ENCODE results near the gene FBXW5.

Gene FBXW5

GRCh38 chr9:136977649-136978072, 33.1 kb upstream of the FBXW5 start:
- no peak for DNase-seq (ENCODE audit: low read depth)

DNA sequence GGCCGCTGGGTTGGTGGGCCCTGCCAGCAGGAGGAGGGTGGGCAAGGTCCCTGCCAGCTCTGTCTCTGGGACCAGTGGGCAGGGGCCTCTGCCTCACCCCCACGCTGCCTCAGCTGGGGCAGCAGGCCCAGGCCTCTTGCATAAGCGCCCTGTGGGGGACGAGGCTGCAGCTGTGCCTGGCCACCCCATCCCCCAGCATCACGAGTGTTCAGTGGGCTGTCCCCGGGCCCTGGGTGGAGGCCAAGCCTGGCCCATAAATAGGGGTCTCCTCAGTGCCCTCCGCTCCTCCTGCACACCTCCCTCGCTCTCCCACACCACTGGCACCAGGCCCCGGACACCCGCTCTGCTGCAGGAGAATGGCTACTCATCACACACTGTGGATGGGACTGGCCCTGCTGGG, 32.7 kb upstream of the FBXW5 start, which contains the start of gene PTGDS:
PTGDS (plus strand) TSS at position 282 of the 400 bp plus-strand sequence; CDS start at position 357, 75 bp downstream.
- no peak for DNase-seq (ENCODE audit: low read depth)

- DNase-seq (ENCODE audit: low read depth), result no peak
Observed at GRCh38 chr9:136975644-136976043, 31.1 kb upstream of the FBXW5 start.

DNA sequence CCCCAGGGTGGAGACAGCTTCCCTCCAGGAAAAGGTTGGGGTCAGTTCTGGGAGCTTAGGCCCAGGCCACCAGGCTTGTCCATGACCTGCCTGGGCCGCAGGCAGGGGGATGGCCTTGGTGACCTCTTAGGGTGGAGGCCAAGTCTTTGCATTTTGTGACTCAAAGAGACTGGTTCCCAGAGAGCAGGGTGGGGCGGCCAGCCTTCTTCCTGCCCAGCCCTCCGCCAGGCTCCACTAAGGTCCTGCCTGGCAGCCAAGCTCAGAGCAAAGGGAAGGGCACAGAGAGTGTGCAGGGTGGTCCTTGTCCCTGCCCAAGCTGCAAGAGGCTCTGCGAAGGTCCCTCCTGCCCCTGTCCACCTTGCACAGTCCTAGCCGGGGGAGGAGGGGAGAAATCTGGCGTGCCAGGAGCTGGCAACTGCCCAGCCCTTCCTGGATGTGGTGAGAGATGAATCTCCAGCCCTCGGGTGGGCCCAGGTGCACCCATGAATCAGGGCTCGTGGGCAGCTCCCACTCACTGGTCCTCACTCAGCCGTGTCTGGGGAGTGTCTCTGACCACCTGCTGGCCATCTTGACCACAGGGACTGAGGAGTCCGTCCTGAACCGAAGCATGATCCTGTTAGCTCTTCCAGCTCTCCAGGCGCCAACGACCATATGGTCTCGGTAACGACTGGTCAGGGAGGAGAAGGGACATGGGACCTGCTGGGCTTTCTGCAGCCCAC, 30.4 kb upstream of the FBXW5 start:
- no peak for DNase-seq (ENCODE audit: low read depth)

DNA sequence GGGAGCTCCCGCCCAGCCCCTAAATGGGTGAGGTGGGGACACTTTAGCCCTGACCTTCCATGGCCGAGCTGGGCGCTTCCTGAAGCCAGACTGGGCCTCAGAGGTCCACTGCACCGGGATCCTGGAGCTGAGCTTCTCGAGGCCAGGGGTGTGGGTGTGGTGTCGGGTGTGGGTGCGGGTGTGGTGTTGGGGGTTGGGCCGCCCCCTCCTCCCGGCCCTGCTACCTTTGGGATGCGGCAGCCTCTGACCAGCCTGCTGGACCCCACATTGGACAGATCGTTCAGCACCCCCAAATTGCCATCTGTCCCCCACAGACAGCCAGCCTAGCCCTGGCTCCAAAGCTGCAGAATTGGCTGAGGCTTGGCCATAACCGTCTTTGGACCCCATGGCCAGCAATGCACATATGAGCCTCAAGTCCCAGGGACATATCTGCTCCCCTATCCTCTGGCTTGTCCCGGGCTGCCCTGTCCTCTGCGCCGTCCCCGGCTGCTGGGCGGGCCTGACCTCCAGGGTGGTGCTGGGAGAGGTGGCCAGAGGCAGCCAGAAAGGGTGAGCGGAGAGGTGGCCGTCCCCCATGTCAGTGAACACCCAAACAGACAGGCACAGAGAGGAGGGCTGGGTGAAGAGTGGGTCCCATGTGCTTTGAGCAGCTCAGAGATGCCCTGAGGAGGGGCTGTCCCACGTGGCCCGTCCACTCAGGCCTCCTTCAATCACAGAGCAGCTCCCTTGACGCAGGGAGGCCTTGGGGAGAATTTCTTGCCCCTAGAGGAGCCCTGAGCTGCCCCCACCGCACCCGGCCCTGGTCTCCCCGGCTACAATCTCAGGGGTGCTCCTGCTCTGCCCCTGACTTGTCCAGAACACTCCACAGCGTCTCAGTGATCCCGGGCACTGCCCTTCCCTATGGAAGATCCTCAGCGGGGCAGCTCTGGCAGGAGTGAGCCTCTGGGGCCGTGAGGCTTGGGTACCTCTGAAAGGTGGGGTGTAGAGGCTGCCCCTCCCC, 29.4 kb upstream of the FBXW5 start:
- no peak for DNase-seq (ENCODE audit: low read depth)

GRCh38 chr9:136972743-136973142, 28.2 kb upstream of the FBXW5 start:
- no peak for DNase-seq (ENCODE audit: low read depth)

- DNase-seq (ENCODE audit: low read depth), result no peak
Observed at GRCh38 chr9:136972335-136972734, 27.8 kb upstream of the FBXW5 start.

DNA sequence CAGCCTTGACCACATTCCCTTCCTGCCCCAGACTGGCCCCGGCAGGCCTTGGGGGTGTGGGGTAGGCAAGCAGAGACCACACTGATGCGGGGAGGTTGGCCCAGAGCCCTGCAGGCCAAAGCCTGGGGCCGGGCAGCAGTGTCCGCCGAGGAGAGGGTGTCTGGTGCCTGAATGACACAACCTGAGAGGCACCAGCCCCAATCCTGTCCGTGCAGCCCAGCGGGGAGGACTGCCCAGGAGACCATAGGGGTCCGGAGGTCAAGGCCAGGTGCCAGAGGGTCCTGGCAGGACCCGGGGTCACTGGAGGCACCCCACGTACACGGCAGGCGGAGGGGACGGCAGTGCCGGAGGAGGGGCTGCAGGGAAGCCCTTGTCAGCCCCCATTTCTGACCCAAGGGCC, 27.2 kb upstream of the FBXW5 start:
- DNase-seq (ENCODE audit: low read depth), result no peak

DNA sequence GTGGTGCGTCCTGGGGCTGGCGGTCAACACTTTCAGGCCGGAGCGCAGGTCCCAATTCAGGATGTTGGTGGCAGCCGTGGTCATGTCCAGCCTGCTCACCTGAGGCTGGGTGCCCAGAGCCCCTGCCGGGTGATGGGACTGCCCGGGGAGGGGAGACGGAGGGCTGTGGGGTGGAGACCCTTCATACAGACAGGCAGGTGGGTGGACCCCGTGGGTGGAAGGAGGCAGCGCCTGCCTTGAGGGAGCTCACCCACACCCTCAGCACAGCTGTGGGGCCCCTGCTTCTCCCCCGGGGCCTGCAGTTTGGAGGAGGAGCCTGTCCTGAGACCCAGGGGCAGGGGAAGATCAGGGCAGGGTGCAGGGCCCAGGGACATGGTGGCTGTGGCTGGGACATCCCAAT, 25.8 kb upstream of the FBXW5 start:
- DNase-seq (ENCODE audit: low read depth), result no peak

- no peak for DNase-seq (ENCODE audit: low read depth)
Observed at GRCh38 chr9:136969774-136970173, 25.2 kb upstream of the FBXW5 start.

DNA sequence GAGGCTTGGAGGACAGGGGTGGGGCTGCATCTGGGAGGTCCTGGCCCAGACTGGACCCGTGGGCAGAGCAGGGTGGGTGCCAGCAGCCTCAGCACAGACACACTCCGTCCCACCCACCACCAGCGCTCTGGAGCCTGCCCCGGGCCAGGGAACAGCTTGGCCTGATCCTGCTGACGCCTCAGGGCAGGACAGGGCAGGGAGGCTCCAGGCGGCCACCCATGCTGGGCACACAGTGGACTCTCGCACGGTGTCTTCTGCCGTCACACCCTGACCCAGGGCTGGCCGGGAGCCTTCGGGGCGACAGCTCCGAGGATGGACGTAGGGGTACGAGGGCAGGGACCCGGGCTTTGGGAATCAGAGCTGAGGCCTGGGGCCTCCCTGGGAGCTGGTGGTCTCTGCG, 24.6 kb upstream of the FBXW5 start:
- no peak for DNase-seq (ENCODE audit: low read depth)

DNA sequence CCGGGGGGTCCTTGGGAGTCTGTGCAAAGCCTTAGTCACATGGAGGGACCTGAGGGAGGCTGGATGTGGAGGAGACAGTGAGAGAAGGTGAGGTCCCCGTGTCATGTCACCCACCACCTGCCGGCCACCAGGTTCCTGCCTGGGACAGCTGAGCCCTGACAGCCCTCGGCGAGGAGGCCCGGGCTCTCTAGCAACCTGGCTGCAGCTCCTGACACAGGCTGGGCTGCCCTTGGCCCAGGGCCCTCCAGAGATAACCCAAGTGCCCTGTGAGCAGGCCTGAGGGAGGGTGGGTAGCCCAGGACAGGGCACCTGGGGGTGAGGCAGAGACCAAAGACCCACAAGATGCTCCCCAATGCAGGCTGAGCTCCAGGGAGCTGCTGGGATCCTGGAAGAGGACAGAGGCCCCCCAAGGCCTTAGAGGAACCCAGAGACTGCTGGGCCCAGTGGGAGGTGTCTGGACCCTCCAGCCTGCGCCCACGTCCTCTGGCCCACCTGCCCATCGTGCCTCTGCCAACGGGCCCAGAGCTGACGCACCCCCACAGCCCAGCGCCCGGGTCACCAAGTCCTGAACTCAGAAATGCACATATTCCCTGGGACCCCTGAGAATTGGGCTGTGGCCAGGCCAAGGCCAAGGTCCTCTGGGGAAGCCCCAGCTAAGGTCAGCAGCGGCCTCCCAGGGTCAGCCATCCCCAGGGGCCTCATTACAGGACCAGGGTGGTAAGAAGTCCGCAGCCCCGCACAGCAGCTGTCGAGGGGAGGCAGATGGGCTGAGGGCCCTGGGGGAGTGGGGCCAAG, 24.0 kb upstream of the FBXW5 start:
- DNase-seq (ENCODE audit: low read depth), result no peak

- DNase-seq (ENCODE audit: low read depth), result peak; percentile 21
Observed at GRCh38 chr9:136965771-136966484, 21.4 kb upstream of the FBXW5 start.

- DNase-seq (ENCODE audit: low read depth), result no peak
Observed at GRCh38 chr9:136964833-136965422, 20.4 kb upstream of the FBXW5 start.

- no peak for DNase-seq (ENCODE audit: low read depth)
Observed at GRCh38 chr9:136964171-136964689, 19.7 kb upstream of the FBXW5 start.

GRCh38 chr9:136963751-136964150, 19.2 kb upstream of the FBXW5 start:
- no peak for DNase-seq (ENCODE audit: low read depth)

DNA sequence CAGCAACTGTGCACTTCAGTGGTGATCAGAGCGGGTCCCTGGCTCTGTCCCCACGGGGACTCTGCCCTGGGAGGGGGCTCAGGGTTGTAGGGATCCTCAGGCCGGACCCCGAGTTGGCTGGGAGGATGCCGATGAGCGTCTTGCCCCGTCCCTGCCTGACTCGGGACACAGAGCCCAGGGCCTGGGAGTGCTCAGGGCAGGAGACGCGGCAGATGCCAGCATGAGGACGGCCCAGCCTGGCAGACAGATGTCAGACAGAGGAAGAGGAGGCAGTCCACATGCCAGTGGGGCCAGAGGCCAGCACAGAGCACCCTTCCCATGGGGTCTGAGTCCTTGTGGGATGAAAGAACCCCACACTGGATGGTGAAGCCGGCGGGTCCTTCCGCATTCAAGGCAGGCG, 18.8 kb upstream of the FBXW5 start:
- DNase-seq (ENCODE audit: low read depth), result no peak

GRCh38 chr9:136962701-136963248, 18.2 kb upstream of the FBXW5 start:
- DNase-seq (ENCODE audit: low read depth), result no peak

DNA sequence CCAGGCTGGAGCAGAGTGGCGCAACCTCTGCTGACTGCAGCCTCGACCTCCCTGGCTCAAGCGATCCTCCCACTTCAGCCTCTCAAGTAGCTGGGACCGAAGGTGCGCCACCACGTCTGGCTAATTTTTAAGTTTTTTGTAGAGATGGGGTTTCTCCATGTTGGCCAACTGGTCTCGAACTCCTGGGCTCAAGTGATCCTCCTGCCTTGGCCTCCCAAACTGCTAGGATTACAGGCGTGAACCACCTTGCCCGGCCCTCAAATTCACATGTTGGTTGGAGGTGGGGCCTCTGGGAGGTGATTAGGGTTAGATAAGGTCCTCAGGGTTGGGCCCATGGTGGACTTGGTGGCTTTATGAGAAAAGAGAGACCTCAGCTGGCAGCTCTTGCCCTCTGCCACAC, 17.6 kb upstream of the FBXW5 start:
- DNase-seq (ENCODE audit: low read depth), result no peak

GRCh38 chr9:136961279-136962065, 16.9 kb upstream of the FBXW5 start:
- no peak for DNase-seq (ENCODE audit: low read depth)

All from EH (cell line).